ENCODE data around the gene SCAF1.
"Not testable (repeated sequence)": the region's sequence is repeated elsewhere in the genome, so short reads cannot be mapped to it uniquely, and the experiment has no call there.

SCAF1 gene

DNA sequence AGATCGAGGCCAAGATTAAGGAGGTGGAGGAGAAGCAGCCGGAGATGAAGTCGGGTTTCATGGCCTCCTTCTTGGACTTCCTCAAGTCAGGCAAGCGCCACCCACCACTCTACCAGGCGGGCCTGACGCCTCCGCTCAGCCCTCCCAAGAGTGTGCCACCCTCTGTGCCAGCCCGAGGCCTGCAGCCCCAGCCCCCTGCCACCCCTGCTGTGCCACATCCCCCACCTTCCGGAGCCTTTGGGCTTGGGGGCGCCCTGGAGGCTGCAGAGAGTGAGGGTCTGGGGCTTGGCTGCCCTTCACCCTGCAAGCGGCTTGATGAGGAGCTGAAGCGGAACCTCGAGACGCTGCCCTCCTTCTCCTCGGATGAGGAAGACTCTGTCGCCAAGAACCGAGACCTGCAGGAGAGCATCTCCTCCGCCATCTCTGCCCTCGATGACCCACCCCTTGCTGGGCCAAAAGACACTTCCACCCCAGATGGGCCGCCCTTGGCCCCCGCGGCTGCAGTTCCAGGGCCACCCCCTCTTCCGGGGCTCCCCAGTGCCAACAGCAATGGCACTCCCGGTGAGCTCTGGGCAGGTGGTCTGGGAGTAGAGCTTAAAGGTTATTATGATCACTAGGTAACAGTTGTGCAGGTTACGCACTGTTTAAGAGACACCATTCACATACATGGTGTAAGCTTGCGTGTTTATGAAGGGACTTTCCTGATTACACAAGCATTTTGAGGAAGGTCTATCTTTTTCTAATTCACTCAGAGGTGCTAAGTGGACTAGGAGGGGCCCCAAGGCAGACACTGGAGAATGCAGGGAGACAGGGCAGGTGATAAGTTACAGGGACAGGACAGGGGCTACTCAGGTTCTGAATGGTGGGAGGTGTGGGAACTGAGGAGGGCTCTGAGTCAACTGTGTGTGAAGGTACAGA, 42.4 kb upstream of the SCAF1 start:
- H3K27ac Mint-ChIP-seq (ENCODE audit: low read depth): no peak overlapping the region
- H3K36me3 Mint-ChIP-seq (ENCODE audit: insufficient read depth): peaks cover 34% of the 10 kb centered on the region
- DNase-seq (ENCODE audit: low spot score in 2 of 2) (no peak), ATAC-seq (replicated peaks; ENCODE audit: extremely low read depth, poor library complexity, severe bottlenecking) (no peak)
- no peaks in the 10 kb centered on the region for H3K27me3 Mint-ChIP-seq
- no peak overlapping the region for H3K4me3 Mint-ChIP-seq
- H3K4me1 Mint-ChIP-seq: peaks cover 15% of the 10 kb centered on the region
- no peaks in the 10 kb centered on the region for H3K9me3 Mint-ChIP-seq

DNA sequence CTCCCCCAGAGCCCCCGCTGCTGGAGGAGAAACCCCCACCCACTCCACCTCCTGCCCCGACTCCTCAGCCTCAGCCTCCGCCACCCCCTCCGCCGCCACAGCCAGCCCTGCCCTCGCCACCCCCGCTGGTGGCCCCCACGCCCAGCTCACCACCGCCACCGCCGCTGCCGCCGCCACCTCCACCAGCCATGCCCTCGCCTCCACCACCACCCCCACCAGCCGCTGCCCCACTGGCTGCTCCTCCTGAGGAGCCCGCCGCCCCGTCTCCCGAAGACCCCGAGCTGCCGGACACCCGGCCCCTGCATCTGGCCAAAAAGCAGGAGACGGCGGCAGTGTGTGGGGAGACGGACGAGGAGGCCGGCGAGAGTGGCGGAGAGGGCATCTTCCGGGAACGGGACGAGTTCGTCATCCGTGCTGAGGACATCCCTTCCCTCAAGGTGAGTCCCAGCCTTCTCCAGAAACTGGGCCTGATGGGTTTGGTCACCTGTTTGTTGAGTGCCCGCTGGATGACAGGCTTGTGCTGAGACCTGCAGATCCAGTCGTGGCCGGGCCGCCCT, 40.4 kb upstream of the SCAF1 start:
- no peaks in the 10 kb centered on the region for H3K9me3 Mint-ChIP-seq
- no peak overlapping the region for H3K27ac Mint-ChIP-seq (ENCODE audit: low read depth)
- H3K36me3 Mint-ChIP-seq (ENCODE audit: insufficient read depth): peaks cover 42% of the 10 kb centered on the region
- no peak for ATAC-seq (replicated peaks; ENCODE audit: extremely low read depth, poor library complexity, severe bottlenecking)
- no peak for DNase-seq (ENCODE audit: low spot score in 2 of 2)
- H3K4me3 Mint-ChIP-seq: no peak overlapping the region
- peaks cover 14% of the 10 kb centered on the region for H3K4me1 Mint-ChIP-seq
- H3K27me3 Mint-ChIP-seq: no peaks in the 10 kb centered on the region

DNA sequence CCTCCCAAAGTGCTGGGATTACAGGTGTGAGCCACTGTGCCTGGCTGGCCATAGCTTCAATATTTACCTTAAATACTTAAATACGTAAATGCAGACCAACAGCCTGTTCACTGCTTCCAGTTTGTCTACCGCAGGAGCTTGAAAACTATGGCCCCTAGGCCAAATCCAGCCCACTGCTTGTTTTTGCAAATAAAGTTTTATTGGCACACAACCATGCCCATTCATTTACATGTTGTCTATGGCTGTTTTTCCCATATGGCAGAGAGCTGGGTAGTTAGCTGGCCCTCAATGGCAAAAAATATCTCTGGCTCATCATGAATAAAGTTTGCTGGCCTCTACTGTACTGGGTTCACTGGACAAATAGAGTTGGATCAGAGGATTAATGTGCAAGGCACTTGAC, 39.2 kb upstream of the SCAF1 start:
- H3K36me3 Mint-ChIP-seq (ENCODE audit: insufficient read depth): peaks cover 49% of the 10 kb centered on the region
- no peak overlapping the region for H3K27ac Mint-ChIP-seq (ENCODE audit: low read depth)
- ATAC-seq (replicated peaks; ENCODE audit: extremely low read depth, poor library complexity, severe bottlenecking) (no peak), DNase-seq (ENCODE audit: low spot score in 2 of 2) (no peak)
- no peaks in the 10 kb centered on the region for H3K9me3 Mint-ChIP-seq
- no peaks in the 10 kb centered on the region for H3K27me3 Mint-ChIP-seq
- peaks cover 18% of the 10 kb centered on the region for H3K4me1 Mint-ChIP-seq
- H3K4me3 Mint-ChIP-seq: no peak overlapping the region

DNA sequence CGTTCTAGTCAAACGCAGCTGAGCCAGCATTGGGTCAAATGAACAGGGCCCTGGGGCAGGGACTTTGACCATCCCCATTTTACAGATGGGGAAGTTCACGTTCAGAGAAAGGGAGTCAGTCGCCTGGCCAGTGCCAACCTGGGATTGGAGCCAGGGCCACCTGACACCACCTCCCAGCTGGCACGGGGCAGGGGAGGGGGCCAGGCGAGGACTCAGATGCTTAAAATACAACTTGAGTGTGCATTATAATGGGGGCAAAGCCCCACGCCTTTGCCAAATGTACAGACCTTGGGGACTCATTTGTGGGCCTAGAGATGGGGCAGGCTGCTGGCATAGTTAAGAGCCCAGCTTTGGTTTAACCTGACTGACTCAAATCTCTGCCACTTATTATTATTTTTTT, 36.4 kb upstream of the SCAF1 start:
- H3K36me3 Mint-ChIP-seq (ENCODE audit: insufficient read depth): peaks cover 52% of the 10 kb centered on the region

DNA sequence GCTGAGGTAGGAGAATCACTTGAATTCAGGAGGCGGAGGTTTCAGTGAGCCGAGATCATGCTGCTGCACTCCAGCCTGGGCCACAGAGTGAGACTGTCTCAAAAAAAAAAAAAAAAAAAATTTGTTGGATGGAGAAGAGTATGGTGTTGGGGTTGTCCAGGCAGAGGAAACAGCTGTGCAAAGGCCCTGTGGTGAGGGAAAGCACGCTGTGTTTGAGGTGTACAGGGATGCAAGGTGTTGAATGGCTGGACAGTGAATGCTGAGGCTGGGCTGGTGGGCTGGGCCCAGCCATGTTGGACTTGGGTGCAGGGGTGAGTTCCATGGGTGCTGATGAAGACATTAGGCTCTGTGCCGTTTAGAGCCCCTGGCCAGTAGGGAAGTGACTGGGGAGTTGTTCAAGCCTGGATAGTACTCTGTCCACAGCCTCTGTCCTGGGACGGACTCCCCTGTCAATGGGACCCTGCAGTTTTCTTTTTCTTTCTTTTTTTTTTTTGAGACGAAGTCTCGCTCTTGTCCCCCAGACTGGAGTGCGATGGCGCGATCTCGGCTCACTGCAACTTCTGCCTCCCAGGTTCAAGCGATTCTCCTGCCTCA, 32.4 kb upstream of the SCAF1 start:
- Mint-ChIP-seq H3K36me3 (ENCODE audit: insufficient read depth) (peaks cover 51% of the 10 kb centered on the region), H3K27ac (ENCODE audit: low read depth) (no peak overlapping the region), H3K4me3 (no peak overlapping the region), H3K4me1 (peaks cover 24% of the 10 kb centered on the region), H3K27me3 (no peaks in the 10 kb centered on the region), H3K9me3 (no peaks in the 10 kb centered on the region)
- DNase-seq (ENCODE audit: low spot score in 2 of 2) (no peak), ATAC-seq (replicated peaks; ENCODE audit: extremely low read depth, poor library complexity, severe bottlenecking) (no peak)

More for the DNA sequence above, 36.4 kb upstream of the SCAF1 start:
- no peak overlapping the region for H3K4me3 Mint-ChIP-seq
- ATAC-seq (replicated peaks; ENCODE audit: extremely low read depth, poor library complexity, severe bottlenecking): no peak
- no peak for DNase-seq (ENCODE audit: low spot score in 2 of 2)
- H3K9me3 Mint-ChIP-seq: no peaks in the 10 kb centered on the region
- H3K4me1 Mint-ChIP-seq: peaks cover 10% of the 10 kb centered on the region
- no peaks in the 10 kb centered on the region for H3K27me3 Mint-ChIP-seq
- H3K27ac Mint-ChIP-seq (ENCODE audit: low read depth): no peak overlapping the region

DNA sequence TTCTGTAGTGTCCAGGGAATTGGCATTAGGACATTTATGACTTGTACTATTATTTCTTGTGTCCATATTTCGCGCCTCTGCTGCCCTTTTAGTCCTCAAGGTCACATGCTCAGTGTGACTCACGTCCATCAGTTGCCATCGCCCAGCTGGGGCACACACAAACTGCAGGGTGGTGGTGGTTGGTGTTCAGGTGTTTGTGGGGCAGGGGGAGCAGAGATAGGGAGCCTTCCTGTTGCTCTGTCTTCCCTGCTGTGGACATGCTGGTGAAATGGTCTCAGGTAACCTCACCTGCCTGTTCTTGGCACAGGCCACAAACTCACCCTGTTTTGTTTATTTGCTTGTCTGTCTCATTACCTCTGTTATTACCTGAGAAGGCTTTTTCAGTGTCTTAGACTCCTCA, 28.6 kb upstream of the SCAF1 start:
- H3K36me3 Mint-ChIP-seq (ENCODE audit: insufficient read depth): peaks cover 50% of the 10 kb centered on the region
- ATAC-seq (replicated peaks; ENCODE audit: extremely low read depth, poor library complexity, severe bottlenecking) (no peak), DNase-seq (ENCODE audit: low spot score in 2 of 2) (no peak)
- peaks cover 24% of the 10 kb centered on the region for H3K4me1 Mint-ChIP-seq
- H3K4me3 Mint-ChIP-seq: no peak overlapping the region
- peak overlapping the region; percentile 92 for H3K27ac Mint-ChIP-seq (ENCODE audit: low read depth)
- no peaks in the 10 kb centered on the region for H3K27me3 Mint-ChIP-seq
- no peaks in the 10 kb centered on the region for H3K9me3 Mint-ChIP-seq

DNA sequence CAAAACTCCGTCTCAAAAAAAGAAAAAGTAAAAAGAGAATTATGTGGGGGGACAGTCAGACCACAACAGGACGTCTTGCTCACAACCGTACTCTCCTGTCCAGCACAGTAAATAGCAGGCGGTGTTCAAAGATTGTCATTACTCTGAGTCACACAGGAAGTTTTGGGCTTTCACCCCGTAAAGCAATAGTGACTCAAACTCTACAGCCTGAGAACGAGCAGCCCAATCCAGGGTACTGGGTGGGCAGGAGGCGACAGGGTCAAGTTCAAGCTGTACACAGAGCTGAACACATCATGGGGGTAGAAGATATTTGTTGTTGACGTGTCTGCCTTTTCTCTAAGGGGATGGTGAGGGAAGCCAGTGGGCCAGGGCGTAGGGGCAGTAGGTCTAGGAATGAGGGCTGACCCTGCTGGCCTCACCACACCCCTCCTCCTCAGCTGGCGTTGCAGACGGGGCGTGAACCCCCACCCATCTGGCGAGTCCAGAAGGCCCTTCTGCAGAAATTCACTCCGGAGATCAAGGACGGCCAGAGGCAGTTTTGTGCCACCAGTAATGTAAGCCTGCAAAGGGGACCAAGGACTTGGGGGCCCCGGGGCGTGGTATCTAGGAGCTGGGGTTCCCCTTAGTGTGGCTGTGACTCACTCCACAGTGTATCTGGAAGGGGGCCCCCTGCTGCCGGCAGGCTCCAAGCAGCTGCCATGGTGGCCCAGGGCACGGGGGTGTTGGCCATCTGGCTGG, 27.7 kb upstream of the SCAF1 start:
- Mint-ChIP-seq H3K9me3 (no peaks in the 10 kb centered on the region), H3K4me3 (peak overlapping the region; percentile 10), H3K4me1 (peaks cover 30% of the 10 kb centered on the region), H3K36me3 (ENCODE audit: insufficient read depth) (peaks cover 51% of the 10 kb centered on the region), H3K27ac (ENCODE audit: low read depth) (peak overlapping the region; percentile 92), H3K27me3 (no peaks in the 10 kb centered on the region)
- ATAC-seq (replicated peaks; ENCODE audit: extremely low read depth, poor library complexity, severe bottlenecking) (peak; percentile 72), DNase-seq (ENCODE audit: low spot score in 2 of 2) (no peak)

DNA sequence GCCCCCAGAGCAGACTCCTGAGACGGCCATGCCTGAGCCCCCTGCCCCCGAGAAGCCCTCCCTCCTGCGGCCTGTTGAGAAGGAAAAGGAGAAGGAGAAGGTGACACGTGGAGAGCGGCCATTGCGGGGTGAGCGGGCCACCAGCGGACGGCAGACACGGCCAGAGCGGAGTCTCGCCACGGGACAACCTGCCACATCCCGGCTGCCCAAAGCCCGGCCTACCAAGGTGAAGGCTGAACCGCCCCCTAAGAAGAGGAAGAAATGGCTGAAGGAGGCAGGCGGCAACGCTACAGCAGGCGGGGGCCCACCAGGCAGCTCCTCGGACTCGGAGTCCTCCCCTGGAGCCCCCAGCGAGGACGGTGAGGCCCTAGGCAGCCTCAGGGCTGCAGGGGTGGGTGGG, 26.1 kb upstream of the SCAF1 start:
- peaks cover 53% of the 10 kb centered on the region for H3K36me3 Mint-ChIP-seq (ENCODE audit: insufficient read depth)
- ATAC-seq (replicated peaks; ENCODE audit: extremely low read depth, poor library complexity, severe bottlenecking): no peak
- H3K27ac Mint-ChIP-seq (ENCODE audit: low read depth): no peak overlapping the region

DNA sequence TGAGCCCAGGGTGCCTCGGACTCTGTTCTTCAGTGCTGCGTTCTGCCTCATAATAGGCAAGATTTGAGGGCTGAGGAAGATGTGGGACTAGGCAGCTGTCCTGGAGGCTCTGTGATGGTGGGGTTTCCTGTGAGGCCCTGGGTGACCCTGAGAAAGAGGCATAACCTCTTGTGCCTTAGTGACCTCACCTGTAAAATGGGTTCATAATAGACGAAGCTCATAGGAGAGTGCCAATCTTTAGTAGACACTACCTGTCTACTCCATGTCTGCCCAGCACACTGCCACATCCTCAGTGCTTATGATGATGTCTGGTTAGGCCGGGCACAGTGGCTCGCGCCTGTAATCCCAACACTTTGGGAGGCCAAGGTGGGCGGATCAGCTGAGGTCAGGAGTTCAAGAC, 25.5 kb upstream of the SCAF1 start:
- peaks cover 30% of the 10 kb centered on the region for H3K4me1 Mint-ChIP-seq
- ATAC-seq (replicated peaks; ENCODE audit: extremely low read depth, poor library complexity, severe bottlenecking): no peak
- no peaks in the 10 kb centered on the region for H3K9me3 Mint-ChIP-seq
- H3K27ac Mint-ChIP-seq (ENCODE audit: low read depth): no peak overlapping the region
- no peak overlapping the region for H3K4me3 Mint-ChIP-seq
- peaks cover 56% of the 10 kb centered on the region for H3K36me3 Mint-ChIP-seq (ENCODE audit: insufficient read depth)
- DNase-seq (ENCODE audit: low spot score in 2 of 2): no peak
- H3K27me3 Mint-ChIP-seq: no peaks in the 10 kb centered on the region

More for the DNA sequence above, 26.1 kb upstream of the SCAF1 start:
- no peak overlapping the region for H3K4me3 Mint-ChIP-seq
- DNase-seq (ENCODE audit: low spot score in 2 of 2): no peak
- peaks cover 30% of the 10 kb centered on the region for H3K4me1 Mint-ChIP-seq
- H3K9me3 Mint-ChIP-seq: no peaks in the 10 kb centered on the region
- H3K27me3 Mint-ChIP-seq: no peaks in the 10 kb centered on the region

DNA sequence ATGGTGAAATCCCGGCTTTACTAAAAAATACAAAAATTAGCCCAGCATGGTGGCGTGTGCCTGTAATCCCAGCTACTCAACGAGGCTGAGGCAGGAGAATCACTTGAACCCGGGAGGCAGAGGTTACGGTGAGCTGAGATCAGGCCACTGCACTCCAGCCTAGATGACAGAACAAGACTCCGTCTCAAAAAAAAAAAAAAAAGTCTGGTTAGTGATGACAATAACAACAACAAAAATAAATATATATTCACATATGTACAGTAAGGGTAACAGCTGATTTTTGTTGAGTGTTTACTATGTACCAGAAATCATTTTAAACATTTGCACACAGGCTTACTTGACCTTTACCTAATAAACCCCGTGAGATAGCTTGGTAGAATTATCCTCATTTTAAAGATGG, 25.1 kb upstream of the SCAF1 start:
- no peak overlapping the region for H3K27ac Mint-ChIP-seq (ENCODE audit: low read depth)
- DNase-seq (ENCODE audit: low spot score in 2 of 2) (no peak), ATAC-seq (replicated peaks; ENCODE audit: extremely low read depth, poor library complexity, severe bottlenecking) (no peak)
- H3K4me1 Mint-ChIP-seq: peaks cover 30% of the 10 kb centered on the region
- peaks cover 57% of the 10 kb centered on the region for H3K36me3 Mint-ChIP-seq (ENCODE audit: insufficient read depth)
- H3K4me3 Mint-ChIP-seq: no peak overlapping the region
- no peaks in the 10 kb centered on the region for H3K9me3 Mint-ChIP-seq
- no peaks in the 10 kb centered on the region for H3K27me3 Mint-ChIP-seq

DNA sequence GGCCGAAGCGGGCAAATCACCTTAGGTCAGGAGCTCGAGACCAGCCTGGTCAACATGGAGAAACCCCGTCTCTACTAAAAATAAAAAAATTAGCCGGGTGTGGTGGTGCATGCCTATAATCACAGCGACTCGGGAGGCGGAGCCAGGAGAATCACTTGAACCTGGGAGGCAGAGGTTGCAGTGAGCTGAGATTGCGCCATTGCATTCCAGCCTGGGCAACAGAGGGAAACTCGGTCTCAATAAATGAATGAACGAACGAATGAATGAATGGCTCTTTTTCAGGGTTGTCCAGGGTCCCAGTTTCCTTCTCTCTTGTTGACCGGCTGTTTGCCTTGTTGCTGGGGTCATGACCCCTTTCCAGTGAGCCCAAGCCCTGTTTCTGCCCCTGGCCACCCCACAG, 24.1 kb upstream of the SCAF1 start:
- not testable (repeated sequence) for H3K9me3 Mint-ChIP-seq; DNase-seq (ENCODE audit: low spot score in 2 of 2); H3K27ac Mint-ChIP-seq (ENCODE audit: low read depth); H3K27me3 Mint-ChIP-seq; H3K4me3 Mint-ChIP-seq; ATAC-seq (replicated peaks; ENCODE audit: extremely low read depth, poor library complexity, severe bottlenecking)
- Mint-ChIP-seq H3K4me1 (peaks cover 25% of the 10 kb centered on the region), H3K36me3 (ENCODE audit: insufficient read depth) (peaks cover 52% of the 10 kb centered on the region)

DNA sequence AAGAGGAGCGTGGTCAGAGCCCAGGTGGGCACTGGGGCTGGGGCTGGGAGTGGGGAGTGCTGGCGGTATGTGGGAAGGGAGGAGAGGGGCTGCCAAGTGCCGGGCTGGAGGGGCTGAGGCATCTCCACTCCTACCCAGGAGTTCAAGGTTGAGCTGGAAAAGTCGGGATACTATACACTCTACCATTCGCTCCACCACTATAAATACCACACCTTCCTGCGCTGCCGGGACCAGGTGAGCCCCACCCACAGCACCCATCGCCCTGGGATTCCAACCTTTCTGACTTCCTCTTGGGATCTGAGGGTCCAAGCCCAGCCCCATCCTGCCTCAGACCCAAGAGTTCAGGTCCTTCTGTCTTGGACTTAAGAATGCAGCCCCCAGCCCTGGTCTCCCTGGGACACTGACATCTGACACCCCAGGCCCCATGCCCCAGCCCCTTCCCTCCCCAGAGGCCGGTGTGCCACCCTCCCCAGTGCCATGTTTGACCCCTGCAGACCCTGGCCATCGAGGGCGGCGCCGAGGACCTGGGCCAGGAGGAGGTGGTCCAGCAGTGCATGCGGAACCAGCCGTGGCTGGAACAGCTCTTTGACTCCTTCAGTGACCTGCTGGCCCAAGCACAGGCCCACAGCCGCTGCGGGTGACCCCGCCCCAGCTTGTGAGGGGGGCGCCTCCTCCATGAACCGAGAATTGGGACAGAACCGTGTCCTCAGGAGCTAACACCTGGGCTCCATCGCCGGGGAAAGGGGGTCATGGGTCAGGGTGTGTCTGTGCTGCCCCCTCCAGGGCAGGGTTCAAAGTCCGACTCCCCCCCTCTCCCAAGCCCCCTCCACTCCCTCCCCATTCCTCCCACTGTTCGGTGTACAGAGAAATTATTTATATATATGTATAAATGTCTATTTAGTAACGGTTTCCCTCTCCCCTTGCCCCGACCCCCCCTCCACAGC, 16.8 kb upstream of the SCAF1 start:
- Mint-ChIP-seq H3K9me3 (no peaks in the 10 kb centered on the region), H3K27me3 (no peaks in the 10 kb centered on the region), H3K27ac (ENCODE audit: low read depth) (no peak overlapping the region), H3K4me3 (no peak overlapping the region), H3K4me1 (peaks cover 6% of the 10 kb centered on the region), H3K36me3 (ENCODE audit: insufficient read depth) (peaks cover 17% of the 10 kb centered on the region)
- ATAC-seq (replicated peaks; ENCODE audit: extremely low read depth, poor library complexity, severe bottlenecking) (no peak), DNase-seq (ENCODE audit: low spot score in 2 of 2) (no peak)
